Kidney (tissue), 14 donors: ENCODE measurements around the gene OTULIN. TPM values are rescaled to one million over a fixed set of nuclear protein-coding genes. Genes with fewer than 3 reads are reported as not detected.

Source experiments
- DNase-seq, 5 donors: peaks; one replicate each; pipeline ENCODE4 v3.0.0-alpha.2; 2013 to 2020
- FAIRE-seq: peaks from 2 replicates; lab custom pipeline; 2012; peaks lifted over from hg19 to GRCh38; lab: Jason Lieb, UNC
- H3K27ac ChIP-seq, 2 donors: one replicate each; pipeline ENCODE4 v1.7.0; 2013; ENCODE audit warnings: low read depth in 2 of 2, low read length in 2 of 2, inconsistent platforms in 1 of 2
- H3K27me3 ChIP-seq: one replicate; pipeline ENCODE4 v1.7.1; 2013; ENCODE audit warnings: low read length, inconsistent platforms; ENCODE audit not compliant: control insufficient read depth, insufficient read depth
- H3K36me3 ChIP-seq, 3 donors: one replicate each; pipeline versions ENCODE4 v1.7.0 to v1.7.1; 2013; ENCODE audit warnings: low read length in 3 of 3, control low read depth in 1 of 3, inconsistent platforms in 1 of 3; ENCODE audit not compliant: insufficient read depth in 3 of 3, control insufficient read depth in 2 of 3
- H3K4me1 ChIP-seq, 3 donors: one replicate each; pipeline versions ENCODE4 v1.7.0 to v1.7.1; 2013; ENCODE audit warnings: low read length in 3 of 3, inconsistent platforms in 1 of 3, low read depth in 1 of 3; ENCODE audit not compliant: control insufficient read depth in 2 of 3, insufficient read depth in 2 of 3
- H3K4me3 ChIP-seq, 3 donors: one replicate each; pipeline versions ENCODE4 v1.7.0 to v1.8.1; 2013; ENCODE audit warnings: low read length in 3 of 3, control low read depth in 1 of 3, inconsistent platforms in 1 of 3
- H3K9ac ChIP-seq, 3 donors: one replicate each; pipeline versions ENCODE4 v1.7.0 to v1.7.1; 2013; ENCODE audit warnings: low read length in 3 of 3, control low read depth in 1 of 3, inconsistent platforms in 1 of 3
- H3K9me3 ChIP-seq, 3 donors: one replicate each; pipeline versions ENCODE4 v1.7.0 to v1.7.1; 2013; ENCODE audit warnings: low read length in 3 of 3, control low read depth in 1 of 3, inconsistent platforms in 1 of 3; ENCODE audit not compliant: control insufficient read depth in 2 of 3, insufficient read depth in 1 of 3
- CTCF ChIP-seq: IDR thresholded peaks from 3 replicates; pipeline ENCODE4 v1.5.1; 2012; ENCODE audit warnings: mild to moderate bottlenecking, moderate library complexity, borderline replicate concordance; ENCODE audit not compliant: insufficient read depth; ENCODE audit errors: extremely low read depth
- intact Hi-C: fragments of 100-400 bp; cut with DNase I; formaldehyde crosslinking; loops from one replicate; pipeline ENCODE4 v1.11.1; 2022
- polyA plus RNA-seq: library from polyadenylated mRNA; stranded (reverse); fragments of 350-450 nt; fragmentation: Illumina TruSeq; extraction: RNeasy Lipid Tissue Mini Kit (QIAGEN cat#74804); gene quantifications from one replicate; pipeline ENCODE4 v1.2.3, GENCODE V29; 2014; ENCODE audit warnings: low read depth, low replicate concordance; ENCODE audit not compliant: insufficient read depth
- total RNA-seq: library from RNA; stranded (reverse); fragmentation: NEBNext Ultra II Directional; extraction: Animal tissue kit (Norgen Biotek cat#: 25700); gene quantifications from one replicate; pipeline ENCODE4 v1.2.1, GENCODE V29; 2021
- donor health status: control.
- donor health status: control.
- donor health status: control.
- donor health status: control.
- donor health status: control.
- donor health status: DM: yes; HTN: yes; CAD: no.
- donor health status: Normal renal cell carcinoma (clear cell type).

OTULIN gene
- total and polyA plus RNA-seq, 2 donors from 2014 or later, result 9.0 to 28.4 TPM

DNA sequence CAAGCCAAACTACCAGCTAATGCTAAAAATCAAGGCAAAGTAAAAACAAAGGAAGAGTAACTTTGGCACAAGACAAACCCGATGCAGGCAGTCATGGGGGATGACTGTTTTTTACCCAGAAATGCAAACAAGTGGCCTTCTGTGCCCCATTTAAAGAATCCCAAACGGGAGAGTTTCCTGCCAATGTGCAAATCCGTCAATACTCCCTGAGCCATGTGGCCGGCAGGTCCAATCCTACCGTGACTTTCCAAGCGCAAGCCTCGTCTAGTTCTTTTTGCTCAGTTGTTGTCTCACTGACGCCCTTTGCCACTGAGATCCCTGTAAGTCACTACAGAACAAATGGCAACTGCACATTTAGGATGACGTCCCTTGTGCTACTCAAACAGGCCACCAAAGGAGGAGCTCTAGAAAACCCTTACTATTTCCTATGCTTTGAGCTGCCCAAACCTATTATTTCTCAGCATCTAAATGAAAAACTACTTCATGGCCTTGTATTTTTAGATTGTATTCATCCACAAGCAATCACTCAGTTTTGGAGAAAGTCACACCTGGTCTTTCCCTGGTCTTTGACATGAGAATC lies 43.4 kb downstream of the OTULIN start:
- peaks cover 0 to 3% (median 0%) of the 10 kb centered on the region in 3 donors for H3K4me1 ChIP-seq
- intact Hi-C loops, result no loop called here
- DNase-seq (no peak), FAIRE-seq (no peak)
- H3K9me3 ChIP-seq, result no peaks in the 10 kb centered on the region
- H3K27me3 ChIP-seq, result no peaks in the 10 kb centered on the region
- no peak for TF ChIP-seq CTCF
- no peak overlapping the region for H3K27ac ChIP-seq
- no peak overlapping the region for H3K9ac ChIP-seq
- H3K4me3 ChIP-seq, result no peak overlapping the region
- peaks cover 0 to 36% (median 16%) of the 10 kb centered on the region in 3 donors for H3K36me3 ChIP-seq

GRCh38 chr5:14708551-14708950 lies 44.0 kb downstream of the OTULIN start:
- Histone ChIP-seq H3K9ac (no peak overlapping the region), H3K9me3 (no peaks in the 10 kb centered on the region), H3K4me1 (peaks cover 0 to 3% (median 0%) of the 10 kb centered on the region in 3 donors), H3K27me3 (no peaks in the 10 kb centered on the region), H3K27ac (no peak overlapping the region), H3K4me3 (no peak overlapping the region), H3K36me3 (peaks cover 0 to 40% (median 18%) of the 10 kb centered on the region in 3 donors)
- FAIRE-seq (no peak), DNase-seq (no peak)
- no peak for TF ChIP-seq CTCF
- intact Hi-C loops, result no loop called here

GRCh38 chr5:14710313-14710994 lies 45.9 kb downstream of the OTULIN start:
- no peak for FAIRE-seq
- DNase-seq, result no peak
- peaks cover 0 to 52% (median 25%) of the 10 kb centered on the region in 3 donors for H3K36me3 ChIP-seq
- intact Hi-C loops, result no loop called here
- peaks cover 0 to 3% (median 0%) of the 10 kb centered on the region in 3 donors for H3K4me1 ChIP-seq
- no peaks in the 10 kb centered on the region for H3K27me3 ChIP-seq
- H3K9ac ChIP-seq, result no peak overlapping the region
- H3K27ac ChIP-seq, result no peak overlapping the region
- TF ChIP-seq CTCF, result no peak
- no peaks in the 10 kb centered on the region for H3K9me3 ChIP-seq
- no peak overlapping the region for H3K4me3 ChIP-seq
